Fibroblast of lung (primary cell): ENCODE data around the gene DAD1. TPM values are rescaled to one million over a fixed set of nuclear protein-coding genes. Genes with fewer than 3 reads are reported as not detected.

ENCODE experiments used
- DNase-seq, 2 donors: peaks; one replicate each; pipeline versions ENCODE4 v3.0.0 to v3.0.0-alpha.2; 2010; ENCODE audit warnings: low read depth in 2 of 2
- H2AFZ ChIP-seq: 2 replicates; pipeline ENCODE4 v1.5.1; 2012; ENCODE audit warnings: low read length, control low read depth, inconsistent platforms
- H3K27ac ChIP-seq: 2 replicates; pipeline ENCODE4 v1.5.1; 2011; ENCODE audit warnings: low read length, control low read depth; ENCODE audit not compliant: insufficient read depth
- H3K27me3 ChIP-seq: 2 replicates; pipeline ENCODE4 v1.5.1; 2011; ENCODE audit warnings: mild to moderate bottlenecking, low read length; ENCODE audit not compliant: control insufficient read depth, insufficient read depth
- H3K36me3 ChIP-seq: 2 replicates; pipeline ENCODE4 v1.5.1; 2011; ENCODE audit warnings: low read length; ENCODE audit not compliant: control insufficient read depth, insufficient read depth
- H3K4me1 ChIP-seq: 2 replicates; pipeline ENCODE4 v1.5.1; 2011; ENCODE audit warnings: low read length; ENCODE audit not compliant: control insufficient read depth, insufficient read depth; ENCODE audit errors: extremely low read depth
- H3K4me2 ChIP-seq: 2 replicates; pipeline ENCODE4 v1.5.1; 2011; ENCODE audit warnings: low read length, control low read depth; ENCODE audit not compliant: insufficient read depth; ENCODE audit errors: extremely low read depth
- H3K4me3 ChIP-seq, 4 experiments: fragments of 200-600 bp in 1 of 4; sonication (generic) in 1 of 4; replicated peaks in 1 of 4; 2 replicates each; pipeline ENCODE4 v1.5.1; 2011 to 2016; ENCODE audit warnings: low read length in 4 of 4, low read depth in 3 of 4, mild to moderate bottlenecking in 3 of 4, control low read depth in 2 of 4, inconsistent platforms in 1 of 4, mixed read lengths in 1 of 4; ENCODE audit not compliant: insufficient read depth in 1 of 4; ENCODE audit errors: control extremely low read depth in 1 of 4
- H3K79me2 ChIP-seq: 2 replicates; pipeline ENCODE4 v1.5.1; 2012; ENCODE audit warnings: mild to moderate bottlenecking, low read length, inconsistent platforms; ENCODE audit not compliant: control insufficient read depth, insufficient read depth
- H3K9ac ChIP-seq: 2 replicates; pipeline ENCODE4 v1.5.1; 2011; ENCODE audit warnings: mild to moderate bottlenecking, low read length, control low read depth; ENCODE audit not compliant: insufficient read depth
- H3K9me3 ChIP-seq: 2 replicates; pipeline ENCODE4 v1.5.1; 2012; ENCODE audit warnings: low read depth, low read length; ENCODE audit not compliant: control insufficient read depth, insufficient read depth
- H4K20me1 ChIP-seq: 2 replicates; pipeline ENCODE4 v1.5.1; 2011; ENCODE audit warnings: low read length; ENCODE audit not compliant: control insufficient read depth, insufficient read depth; ENCODE audit errors: extremely low read depth
- EZH2 ChIP-seq: IDR thresholded peaks from 2 replicates; pipeline ENCODE4 v1.5.1; 2012; ENCODE audit warnings: low read length, control low read depth, mild to moderate bottlenecking; ENCODE audit errors: missing control alignments
- polyA plus RNA-seq, 2 donors: library from polyadenylated mRNA; depleted of rRNA in 1 of 2; stranded (reverse) in 1 of 2; unstranded in 1 of 2; fragments of >200 nt; gene quantifications; 2 replicates each; pipeline ENCODE4 v1.2.1, GENCODE V29; 2011 to 2012; ENCODE audit warnings: missing spikeins in 1 of 2
- total RNA-seq: library from RNA; depleted of rRNA; stranded (reverse); fragments of >200 nt; gene quantifications from 2 replicates; pipeline ENCODE4 v1.2.1, GENCODE V29; 2014
- TF ChIP-seq, protein P1 (sequence below), 2 donors: IDR thresholded peaks in 1 of 2; conservative IDR thresholded peaks in 1 of 2; 1 replicate in 1 of 2; 2 replicates in 1 of 2; pipeline ENCODE4 v1.5.1; 2011 to 2012; ENCODE audit warnings: low read length in 2 of 2, control low read depth in 1 of 2, inconsistent platforms in 1 of 2, low read depth in 1 of 2, mild to moderate bottlenecking in 1 of 2

Gene DAD1
- total and polyA plus RNA-seq, 2 donors (not counting 1 experiment from before 2014, with no cell fraction given): 249 to 623 TPM

DNA sequence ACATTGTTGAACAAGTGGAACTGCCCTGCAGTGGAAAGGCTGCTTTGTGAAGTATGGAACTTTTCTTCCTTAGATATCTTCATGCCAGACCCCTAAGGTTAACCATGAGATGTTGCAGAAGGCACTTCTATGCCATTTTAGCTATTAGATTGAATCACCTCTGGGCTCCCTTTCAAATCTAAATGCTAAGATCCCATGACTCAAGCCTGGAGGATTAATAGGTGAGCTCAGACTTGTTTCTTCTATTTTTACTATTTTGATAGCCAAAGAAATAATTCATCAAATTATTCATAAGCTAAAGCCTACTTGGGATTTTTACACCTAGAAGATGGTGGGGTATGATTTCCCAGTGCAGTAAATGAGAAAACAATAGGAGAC, 64.3 kb downstream of the DAD1 start:
- no peak overlapping the region for H3K4me2 ChIP-seq
- H3K27ac ChIP-seq: no peak overlapping the region
- H3K79me2 ChIP-seq: no peaks in the 10 kb centered on the region
- no peak overlapping the region for H2AFZ ChIP-seq
- TF ChIP-seq, protein P1, sequence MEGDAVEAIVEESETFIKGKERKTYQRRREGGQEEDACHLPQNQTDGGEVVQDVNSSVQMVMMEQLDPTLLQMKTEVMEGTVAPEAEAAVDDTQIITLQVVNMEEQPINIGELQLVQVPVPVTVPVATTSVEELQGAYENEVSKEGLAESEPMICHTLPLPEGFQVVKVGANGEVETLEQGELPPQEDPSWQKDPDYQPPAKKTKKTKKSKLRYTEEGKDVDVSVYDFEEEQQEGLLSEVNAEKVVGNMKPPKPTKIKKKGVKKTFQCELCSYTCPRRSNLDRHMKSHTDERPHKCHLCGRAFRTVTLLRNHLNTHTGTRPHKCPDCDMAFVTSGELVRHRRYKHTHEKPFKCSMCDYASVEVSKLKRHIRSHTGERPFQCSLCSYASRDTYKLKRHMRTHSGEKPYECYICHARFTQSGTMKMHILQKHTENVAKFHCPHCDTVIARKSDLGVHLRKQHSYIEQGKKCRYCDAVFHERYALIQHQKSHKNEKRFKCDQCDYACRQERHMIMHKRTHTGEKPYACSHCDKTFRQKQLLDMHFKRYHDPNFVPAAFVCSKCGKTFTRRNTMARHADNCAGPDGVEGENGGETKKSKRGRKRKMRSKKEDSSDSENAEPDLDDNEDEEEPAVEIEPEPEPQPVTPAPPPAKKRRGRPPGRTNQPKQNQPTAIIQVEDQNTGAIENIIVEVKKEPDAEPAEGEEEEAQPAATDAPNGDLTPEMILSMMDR (conservative IDR thresholded peaks at IDR 0.05 in 1 of 2, IDR thresholded peaks at IDR 0.05 in 1 of 2; ENCODE audit: low read depth in 1 of 2, low read length in 2 of 2): no peak
- TF ChIP-seq EZH2: no peak
- no peaks in the 10 kb centered on the region for H3K9me3 ChIP-seq
- H3K27me3 ChIP-seq: no peaks in the 10 kb centered on the region
- H3K36me3 ChIP-seq: no peaks in the 10 kb centered on the region
- H3K4me1 ChIP-seq: peaks cover 4% of the 10 kb centered on the region
- DNase-seq: peak in 1 of 2 donors; percentile 75
- H3K9ac ChIP-seq: no peak overlapping the region
- H4K20me1 ChIP-seq: no peaks in the 10 kb centered on the region
- no peak overlapping the region for H3K4me3 ChIP-seq

DNA sequence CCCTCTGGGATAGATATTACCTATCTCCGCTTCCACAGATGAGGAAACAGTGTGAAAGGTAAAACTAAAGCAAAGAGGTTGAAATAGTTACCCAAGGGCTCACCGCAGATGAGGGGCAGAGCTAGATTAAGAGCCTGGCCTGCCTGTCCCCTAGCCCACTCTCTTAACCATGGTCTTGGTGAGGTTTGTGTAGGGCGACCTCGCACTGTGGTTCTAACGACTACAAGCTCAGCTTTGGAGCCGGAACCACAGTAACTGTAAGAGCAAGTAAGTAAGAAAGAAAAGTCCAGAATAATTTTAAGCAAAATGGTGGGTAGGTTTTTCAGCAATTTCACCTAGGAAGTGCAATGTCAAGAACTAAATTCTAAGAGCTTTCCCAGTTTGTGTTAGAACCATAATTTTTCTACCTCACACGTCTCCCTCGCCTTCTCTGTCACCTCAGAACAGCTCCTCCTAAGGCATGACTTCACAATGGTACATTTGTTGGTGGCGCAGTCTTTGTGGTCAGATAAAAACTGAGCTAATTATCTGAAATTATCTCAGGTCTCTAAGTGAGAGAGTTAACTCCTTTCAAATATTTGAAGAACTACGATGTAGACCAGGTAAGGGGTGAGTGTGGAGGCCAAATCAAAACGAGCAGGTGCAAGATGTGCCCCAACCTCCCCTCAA, 64.8 kb downstream of the DAD1 start:
- no peak overlapping the region for H3K27ac ChIP-seq
- H4K20me1 ChIP-seq: no peaks in the 10 kb centered on the region
- H3K9me3 ChIP-seq: no peaks in the 10 kb centered on the region
- no peaks in the 10 kb centered on the region for H3K27me3 ChIP-seq
- TF ChIP-seq, protein P1 (conservative IDR thresholded peaks at IDR 0.05 in 1 of 2, IDR thresholded peaks at IDR 0.05 in 1 of 2; ENCODE audit: low read depth in 1 of 2, low read length in 2 of 2): no peak
- no peak for TF ChIP-seq EZH2
- no peak overlapping the region for H3K9ac ChIP-seq
- H2AFZ ChIP-seq: no peak overlapping the region
- H3K36me3 ChIP-seq: no peaks in the 10 kb centered on the region
- no peak overlapping the region for H3K4me3 ChIP-seq
- no peak for DNase-seq
- H3K79me2 ChIP-seq: no peaks in the 10 kb centered on the region
- H3K4me2 ChIP-seq: no peak overlapping the region
- peaks cover 4% of the 10 kb centered on the region for H3K4me1 ChIP-seq

- Histone ChIP-seq H3K27ac (no peak overlapping the region), H3K79me2 (no peaks in the 10 kb centered on the region), H3K4me3 (no peak overlapping the region), H3K9me3 (no peaks in the 10 kb centered on the region), H3K27me3 (no peaks in the 10 kb centered on the region), H2AFZ (no peak overlapping the region), H3K36me3 (no peaks in the 10 kb centered on the region), H3K4me1 (peaks cover 4% of the 10 kb centered on the region), H3K9ac (no peak overlapping the region), H4K20me1 (no peaks in the 10 kb centered on the region), H3K4me2 (no peak overlapping the region)
- no peak for TF ChIP-seq EZH2
- TF ChIP-seq, protein P1 (conservative IDR thresholded peaks at IDR 0.05 in 1 of 2, IDR thresholded peaks at IDR 0.05 in 1 of 2; ENCODE audit: low read depth in 1 of 2, low read length in 2 of 2): no peak
- peak in 1 of 2 donors; percentile 72 for DNase-seq
Observed at GRCh38 chr14:22523283-22523682, 65.7 kb downstream of the DAD1 start.
